HEK293T (cell line): Measurements from ENCODE around the gene LARP1.

Experiments
- ELF4 ChIP-seq: fragments of 450-650 bp; IDR thresholded peaks from 2 replicates; pipeline ENCODE4 v1.6.1; 2017; ENCODE audit warnings: antibody characterized with exemption
- FOXA1 ChIP-seq: fragments of 450-650 bp; IDR thresholded peaks from 2 replicates; pipeline ENCODE4 v1.6.1; 2016; ENCODE audit warnings: mild to moderate bottlenecking
- FOXK2 ChIP-seq: fragments of 450-650 bp; IDR thresholded peaks from 2 replicates; pipeline ENCODE4 v1.6.1; 2016; ENCODE audit warnings: mild to moderate bottlenecking
- FOXM1 ChIP-seq: fragments of 450-650 bp; IDR thresholded peaks from 2 replicates; pipeline ENCODE4 v1.6.1; 2017; ENCODE audit warnings: mild to moderate bottlenecking, borderline replicate concordance
- HDGF ChIP-seq: fragments of 450-650 bp; IDR thresholded peaks from 2 replicates; pipeline ENCODE4 v1.6.1; 2017; ENCODE audit warnings: antibody characterized with exemption, borderline replicate concordance
- L3MBTL2 ChIP-seq: fragments of 450-650 bp; conservative IDR thresholded peaks from 2 replicates; pipeline ENCODE4 v1.6.1; 2016; ENCODE audit warnings: mild to moderate bottlenecking
- NFRKB ChIP-seq: fragments of 450-650 bp; IDR thresholded peaks from 2 replicates; pipeline ENCODE4 v1.6.1; 2016; ENCODE audit warnings: mild to moderate bottlenecking, moderate library complexity
- SP1 ChIP-seq: fragments of 450-650 bp; IDR thresholded peaks from 2 replicates; pipeline ENCODE4 v1.6.1; 2017

DNA sequence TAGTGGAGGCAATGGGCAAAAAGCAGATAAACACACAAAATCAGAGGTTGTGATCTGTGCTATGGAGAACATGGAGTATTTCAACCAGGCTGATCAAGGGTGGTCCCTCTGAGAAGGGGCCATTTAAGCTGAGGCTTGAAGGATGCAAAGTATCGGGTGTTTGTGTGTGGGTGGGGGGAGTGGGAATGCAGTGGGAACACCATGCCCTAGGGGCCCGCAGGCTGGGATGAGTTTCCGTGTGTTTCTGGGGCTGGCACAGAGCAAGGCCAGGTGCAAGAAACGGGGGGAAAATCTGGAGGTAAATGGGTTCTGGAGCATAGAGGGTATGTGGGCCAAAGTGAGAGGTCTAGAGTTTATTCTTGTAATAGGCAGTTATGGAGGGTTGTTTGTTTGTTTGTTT lies 13.8 kb upstream of the LARP1 start:
- TF ChIP-seq FOXK2: no peak
- TF ChIP-seq ELF4: no peak
- TF ChIP-seq NFRKB: no peak
- no peak for TF ChIP-seq L3MBTL2
- no peak for TF ChIP-seq HDGF
- TF ChIP-seq FOXA1: no peak
- TF ChIP-seq SP1: no peak
- no peak for TF ChIP-seq FOXM1
